HEK293 (cell line): ENCODE data around the gene VWF.

ENCODE experiments used
- CTCF ChIA-PET: fragments of 350-600 bp; formaldehyde crosslinking; extraction: SDS; loops from one replicate; lab custom pipeline; 2021; ENCODE audit warnings: antibody characterized with exemption; lab: Yijun Ruan, JAX
- POLR2A ChIA-PET: fragments of 300-600 bp; formaldehyde crosslinking; extraction: SDS; loops from one replicate; lab custom pipeline; 2020; ENCODE audit warnings: antibody characterized with exemption, inconsistent platforms; lab: Yijun Ruan, JAX
- H3K27ac ChIP-seq: fragments of 200-500 bp; sonication (Bioruptor generic); 2 replicates; pipeline ENCODE4 v1.5.1; 2014; ENCODE audit warnings: low read depth, low read length, control low read depth, inconsistent platforms; ENCODE audit errors: extremely low read depth
- H3K36me3 ChIP-seq, 2 experiments: fragments of 200-500 bp in 1 of 2; sonication (Bioruptor generic) in 1 of 2; 1 replicate in 1 of 2; 2 replicates in 1 of 2; pipeline ENCODE4 v1.5.1; 2014 to 2017; ENCODE audit warnings: inconsistent platforms in 2 of 2, low read length in 2 of 2; ENCODE audit not compliant: control insufficient read depth in 2 of 2, insufficient read depth in 1 of 2
- H3K4me1 ChIP-seq: fragments of 200-500 bp; sonication (Bioruptor generic); 2 replicates; pipeline ENCODE4 v1.5.1; 2014; ENCODE audit warnings: mild to moderate bottlenecking, low read length, inconsistent platforms; ENCODE audit not compliant: control insufficient read depth, insufficient read depth
- H3K4me3 ChIP-seq: 2 replicates; pipeline ENCODE4 v1.5.1; 2011; ENCODE audit warnings: low read depth, mild to moderate bottlenecking, control low read depth, low read length, moderate library complexity
- H3K9me3 ChIP-seq: fragments of 200-500 bp; sonication (Bioruptor generic); 2 replicates; pipeline ENCODE4 v1.5.1; 2014; ENCODE audit warnings: low read depth, low read length, inconsistent platforms; ENCODE audit not compliant: control insufficient read depth, insufficient read depth
- KLF16 ChIP-seq: fragments of 450-650 bp; formaldehyde crosslinking; IDR thresholded peaks from 2 replicates; pipeline ENCODE4 v1.5.1; 2017; ENCODE audit warnings: missing biosample characterization, missing genetic modification characterization
- MZF1 ChIP-seq: fragments of 450-650 bp; formaldehyde crosslinking; IDR thresholded peaks from 2 replicates; pipeline ENCODE4 v1.5.1; 2017; ENCODE audit warnings: missing biosample characterization, missing genetic modification characterization, borderline replicate concordance
- SALL2 ChIP-seq: fragments of 450-650 bp; formaldehyde crosslinking; IDR thresholded peaks from 2 replicates; pipeline ENCODE4 v1.5.0; 2017; ENCODE audit warnings: missing biosample characterization, mild to moderate bottlenecking, missing genetic modification characterization, borderline replicate concordance
- YY1 ChIP-seq: fragments of 450-650 bp; formaldehyde crosslinking; IDR thresholded peaks from 2 replicates; pipeline ENCODE4 v1.5.1; 2018; ENCODE audit warnings: missing biosample characterization, missing genetic modification characterization
- ZFHX2 ChIP-seq: fragments of 450-650 bp; formaldehyde crosslinking; conservative IDR thresholded peaks from 2 replicates; pipeline ENCODE4 v1.5.1; 2016; ENCODE audit warnings: missing biosample characterization, missing genetic modification characterization
- ZIC2 ChIP-seq: fragments of 450-650 bp; formaldehyde crosslinking; IDR thresholded peaks from 2 replicates; pipeline ENCODE4 v1.5.1; 2016; ENCODE audit warnings: missing biosample characterization, missing genetic modification characterization
- ZNF132 ChIP-seq: fragments of 450-650 bp; formaldehyde crosslinking; IDR thresholded peaks from 2 replicates; pipeline ENCODE4 v1.5.1; 2017; ENCODE audit warnings: missing biosample characterization, missing genetic modification characterization, borderline replicate concordance
- ZNF155 ChIP-seq: fragments of 450-650 bp; formaldehyde crosslinking; IDR thresholded peaks from 2 replicates; pipeline ENCODE4 v1.5.1; 2016; ENCODE audit warnings: missing biosample characterization, missing genetic modification characterization
- ZNF221 ChIP-seq: fragments of 450-650 bp; formaldehyde crosslinking; IDR thresholded peaks from 2 replicates; pipeline ENCODE4 v1.5.1; 2017; ENCODE audit warnings: missing biosample characterization, missing genetic modification characterization, borderline replicate concordance
- ZNF23 ChIP-seq: fragments of 450-650 bp; formaldehyde crosslinking; IDR thresholded peaks from 2 replicates; pipeline ENCODE4 v1.5.1; 2016; ENCODE audit warnings: missing biosample characterization, missing genetic modification characterization, borderline replicate concordance
- ZNF292 ChIP-seq: fragments of 450-650 bp; formaldehyde crosslinking; IDR thresholded peaks from 2 replicates; pipeline ENCODE4 v1.5.1; 2016; ENCODE audit warnings: low read depth, missing biosample characterization, missing genetic modification characterization, borderline replicate concordance
- ZNF302 ChIP-seq: fragments of 450-650 bp; formaldehyde crosslinking; IDR thresholded peaks from 2 replicates; pipeline ENCODE4 v1.5.1; 2016; ENCODE audit warnings: missing biosample characterization, missing genetic modification characterization, low read depth
- ZNF555 ChIP-seq: fragments of 450-650 bp; formaldehyde crosslinking; conservative IDR thresholded peaks from 2 replicates; pipeline ENCODE4 v1.5.1; 2017; ENCODE audit warnings: missing biosample characterization, mild to moderate bottlenecking, missing genetic modification characterization, inconsistent platforms
- ZNF76 ChIP-seq: fragments of 450-650 bp; formaldehyde crosslinking; IDR thresholded peaks from 2 replicates; pipeline ENCODE4; 2016; ENCODE audit warnings: low read depth, missing biosample characterization, missing genetic modification characterization, borderline replicate concordance
- ZNF785 ChIP-seq: fragments of 450-650 bp; formaldehyde crosslinking; IDR thresholded peaks from 2 replicates; pipeline ENCODE4 v1.5.1; 2016; ENCODE audit warnings: missing biosample characterization, missing genetic modification characterization
- TF ChIP-seq, protein P1 (sequence below): fragments of 450-650 bp; formaldehyde crosslinking; IDR thresholded peaks from 2 replicates; pipeline ENCODE4 v1.5.1; 2016; ENCODE audit warnings: missing biosample characterization, missing genetic modification characterization
- TF ChIP-seq, protein P2 (sequence below): fragments of 450-650 bp; formaldehyde crosslinking; IDR thresholded peaks from 2 replicates; pipeline ENCODE4 v1.5.1; 2016; ENCODE audit warnings: missing biosample characterization, missing genetic modification characterization, borderline replicate concordance
- TF ChIP-seq, protein P3 (sequence below): fragments of 450-650 bp; formaldehyde crosslinking; IDR thresholded peaks from 2 replicates; pipeline ENCODE4 v1.5.1; 2016; ENCODE audit warnings: missing biosample characterization, missing genetic modification characterization
- TF ChIP-seq, protein P4 (sequence below): fragments of 450-650 bp; IDR thresholded peaks from 2 replicates; pipeline ENCODE4 v1.5.1; 2018; ENCODE audit warnings: missing biosample characterization, mild to moderate bottlenecking, missing genetic modification characterization
- TF ChIP-seq, protein P5 (sequence below): fragments of 450-650 bp; formaldehyde crosslinking; IDR thresholded peaks from 2 replicates; pipeline ENCODE4 v1.5.1; 2016; ENCODE audit warnings: missing biosample characterization, missing genetic modification characterization
- TF ChIP-seq, protein P6 (sequence below): fragments of 450-650 bp; formaldehyde crosslinking; IDR thresholded peaks from 2 replicates; pipeline ENCODE4 v1.5.1; 2016; ENCODE audit warnings: missing biosample characterization, missing genetic modification characterization

The VWF gene

DNA sequence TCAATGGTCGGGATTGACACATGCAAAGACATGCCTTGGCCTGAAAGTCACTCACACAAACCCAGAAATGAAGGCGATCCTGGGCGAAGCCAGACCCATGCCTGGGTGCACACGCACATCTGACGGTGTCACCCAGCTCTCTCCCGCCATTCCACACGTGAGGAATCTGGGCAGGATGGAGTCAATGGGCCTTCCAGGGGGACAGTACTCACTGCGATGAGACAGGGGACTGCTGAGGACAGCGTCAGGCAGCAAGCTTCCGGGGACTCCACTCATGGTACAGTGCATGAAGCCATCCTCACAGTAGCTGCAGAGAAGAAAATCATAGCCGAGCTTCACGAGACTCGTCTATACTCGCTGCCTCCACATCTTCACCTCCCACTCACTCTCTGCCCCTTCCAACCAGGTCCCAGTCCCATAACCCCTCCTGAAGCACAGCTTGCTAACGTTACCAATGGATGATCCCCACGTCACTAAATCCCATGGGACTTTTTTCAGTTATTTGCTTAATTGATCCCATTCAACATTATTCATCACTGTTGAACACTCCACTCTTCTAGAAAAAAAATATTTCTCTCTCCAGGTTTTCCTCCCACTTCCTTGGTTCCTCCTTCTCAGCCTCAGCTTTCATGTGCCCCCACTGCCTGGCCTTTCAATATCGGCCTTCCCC, 77.8 kb downstream of the VWF start (continued):
- TF ChIP-seq, protein P1, sequence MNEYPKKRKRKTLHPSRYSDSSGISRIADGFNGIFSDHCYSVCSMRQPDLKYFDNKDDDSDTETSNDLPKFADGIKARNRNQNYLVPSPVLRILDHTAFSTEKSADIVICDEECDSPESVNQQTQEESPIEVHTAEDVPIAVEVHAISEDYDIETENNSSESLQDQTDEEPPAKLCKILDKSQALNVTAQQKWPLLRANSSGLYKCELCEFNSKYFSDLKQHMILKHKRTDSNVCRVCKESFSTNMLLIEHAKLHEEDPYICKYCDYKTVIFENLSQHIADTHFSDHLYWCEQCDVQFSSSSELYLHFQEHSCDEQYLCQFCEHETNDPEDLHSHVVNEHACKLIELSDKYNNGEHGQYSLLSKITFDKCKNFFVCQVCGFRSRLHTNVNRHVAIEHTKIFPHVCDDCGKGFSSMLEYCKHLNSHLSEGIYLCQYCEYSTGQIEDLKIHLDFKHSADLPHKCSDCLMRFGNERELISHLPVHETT (tag by site-specific recombination), result no peak
- no peak for TF ChIP-seq ZNF302 (tag by site-specific recombination)
- no peak for TF ChIP-seq ZNF23 (tag by site-specific recombination)
- no peak for TF ChIP-seq ZIC2 (tag by site-specific recombination)
- TF ChIP-seq ZNF221 (tag by site-specific recombination), result no peak
- TF ChIP-seq SALL2, result no peak
- TF ChIP-seq MZF1, result no peak
- TF ChIP-seq, protein P2, sequence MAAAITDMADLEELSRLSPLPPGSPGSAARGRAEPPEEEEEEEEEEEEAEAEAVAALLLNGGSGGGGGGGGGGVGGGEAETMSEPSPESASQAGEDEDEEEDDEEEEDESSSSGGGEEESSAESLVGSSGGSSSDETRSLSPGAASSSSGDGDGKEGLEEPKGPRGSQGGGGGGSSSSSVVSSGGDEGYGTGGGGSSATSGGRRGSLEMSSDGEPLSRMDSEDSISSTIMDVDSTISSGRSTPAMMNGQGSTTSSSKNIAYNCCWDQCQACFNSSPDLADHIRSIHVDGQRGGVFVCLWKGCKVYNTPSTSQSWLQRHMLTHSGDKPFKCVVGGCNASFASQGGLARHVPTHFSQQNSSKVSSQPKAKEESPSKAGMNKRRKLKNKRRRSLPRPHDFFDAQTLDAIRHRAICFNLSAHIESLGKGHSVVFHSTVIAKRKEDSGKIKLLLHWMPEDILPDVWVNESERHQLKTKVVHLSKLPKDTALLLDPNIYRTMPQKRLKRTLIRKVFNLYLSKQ (tag by site-specific recombination), result no peak

DNA sequence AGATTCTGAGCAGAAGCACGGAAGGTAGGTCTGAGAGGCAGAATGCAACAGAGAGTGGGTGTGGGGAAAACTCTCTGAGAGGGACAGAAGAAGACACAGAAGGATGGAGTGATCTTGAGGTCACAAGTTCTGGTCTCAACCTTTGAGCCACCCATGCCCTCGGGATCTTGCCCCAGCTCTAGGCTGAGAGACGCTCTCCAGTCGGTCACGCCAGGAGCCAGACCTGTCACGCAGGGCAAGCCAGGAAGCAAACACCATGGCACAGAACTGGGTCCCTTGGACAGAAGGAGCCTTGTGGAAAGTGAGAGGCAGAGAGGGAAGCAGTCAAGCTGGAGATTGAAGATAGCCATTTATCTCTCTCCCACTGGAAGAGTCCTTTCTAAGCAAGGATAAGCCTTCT, 79.0 kb downstream of the VWF start:
- Histone ChIP-seq H3K4me3 (no peak overlapping the region), H3K27ac (no peak overlapping the region), H3K9me3 (no peaks in the 10 kb centered on the region), H3K36me3 (no peaks in the 10 kb centered on the region)
- ChIA-PET CTCF (interaction anchor here (2.1 kb wide), 1 partner anchor 7 kb away, joined by 16 read pairs; no protein-coding TSS in a partner anchor), POLR2A (no interaction called here)
- TF ChIP-seq, protein P3, sequence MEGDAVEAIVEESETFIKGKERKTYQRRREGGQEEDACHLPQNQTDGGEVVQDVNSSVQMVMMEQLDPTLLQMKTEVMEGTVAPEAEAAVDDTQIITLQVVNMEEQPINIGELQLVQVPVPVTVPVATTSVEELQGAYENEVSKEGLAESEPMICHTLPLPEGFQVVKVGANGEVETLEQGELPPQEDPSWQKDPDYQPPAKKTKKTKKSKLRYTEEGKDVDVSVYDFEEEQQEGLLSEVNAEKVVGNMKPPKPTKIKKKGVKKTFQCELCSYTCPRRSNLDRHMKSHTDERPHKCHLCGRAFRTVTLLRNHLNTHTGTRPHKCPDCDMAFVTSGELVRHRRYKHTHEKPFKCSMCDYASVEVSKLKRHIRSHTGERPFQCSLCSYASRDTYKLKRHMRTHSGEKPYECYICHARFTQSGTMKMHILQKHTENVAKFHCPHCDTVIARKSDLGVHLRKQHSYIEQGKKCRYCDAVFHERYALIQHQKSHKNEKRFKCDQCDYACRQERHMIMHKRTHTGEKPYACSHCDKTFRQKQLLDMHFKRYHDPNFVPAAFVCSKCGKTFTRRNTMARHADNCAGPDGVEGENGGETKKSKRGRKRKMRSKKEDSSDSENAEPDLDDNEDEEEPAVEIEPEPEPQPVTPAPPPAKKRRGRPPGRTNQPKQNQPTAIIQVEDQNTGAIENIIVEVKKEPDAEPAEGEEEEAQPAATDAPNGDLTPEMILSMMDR (tag by site-specific recombination), result no peak
- no peak for TF ChIP-seq YY1
- TF ChIP-seq ZNF785 (tag by site-specific recombination), result no peak
- TF ChIP-seq ZNF292 (tag by site-specific recombination), result no peak
- no peak for TF ChIP-seq ZNF221 (tag by site-specific recombination)
- TF ChIP-seq, protein P4, sequence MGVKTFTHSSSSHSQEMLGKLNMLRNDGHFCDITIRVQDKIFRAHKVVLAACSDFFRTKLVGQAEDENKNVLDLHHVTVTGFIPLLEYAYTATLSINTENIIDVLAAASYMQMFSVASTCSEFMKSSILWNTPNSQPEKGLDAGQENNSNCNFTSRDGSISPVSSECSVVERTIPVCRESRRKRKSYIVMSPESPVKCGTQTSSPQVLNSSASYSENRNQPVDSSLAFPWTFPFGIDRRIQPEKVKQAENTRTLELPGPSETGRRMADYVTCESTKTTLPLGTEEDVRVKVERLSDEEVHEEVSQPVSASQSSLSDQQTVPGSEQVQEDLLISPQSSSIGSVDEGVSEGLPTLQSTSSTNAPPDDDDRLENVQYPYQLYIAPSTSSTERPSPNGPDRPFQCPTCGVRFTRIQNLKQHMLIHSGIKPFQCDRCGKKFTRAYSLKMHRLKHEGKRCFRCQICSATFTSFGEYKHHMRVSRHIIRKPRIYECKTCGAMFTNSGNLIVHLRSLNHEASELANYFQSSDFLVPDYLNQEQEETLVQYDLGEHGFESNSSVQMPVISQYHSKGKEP (tag by site-specific recombination), result no peak
- TF ChIP-seq, protein P5, sequence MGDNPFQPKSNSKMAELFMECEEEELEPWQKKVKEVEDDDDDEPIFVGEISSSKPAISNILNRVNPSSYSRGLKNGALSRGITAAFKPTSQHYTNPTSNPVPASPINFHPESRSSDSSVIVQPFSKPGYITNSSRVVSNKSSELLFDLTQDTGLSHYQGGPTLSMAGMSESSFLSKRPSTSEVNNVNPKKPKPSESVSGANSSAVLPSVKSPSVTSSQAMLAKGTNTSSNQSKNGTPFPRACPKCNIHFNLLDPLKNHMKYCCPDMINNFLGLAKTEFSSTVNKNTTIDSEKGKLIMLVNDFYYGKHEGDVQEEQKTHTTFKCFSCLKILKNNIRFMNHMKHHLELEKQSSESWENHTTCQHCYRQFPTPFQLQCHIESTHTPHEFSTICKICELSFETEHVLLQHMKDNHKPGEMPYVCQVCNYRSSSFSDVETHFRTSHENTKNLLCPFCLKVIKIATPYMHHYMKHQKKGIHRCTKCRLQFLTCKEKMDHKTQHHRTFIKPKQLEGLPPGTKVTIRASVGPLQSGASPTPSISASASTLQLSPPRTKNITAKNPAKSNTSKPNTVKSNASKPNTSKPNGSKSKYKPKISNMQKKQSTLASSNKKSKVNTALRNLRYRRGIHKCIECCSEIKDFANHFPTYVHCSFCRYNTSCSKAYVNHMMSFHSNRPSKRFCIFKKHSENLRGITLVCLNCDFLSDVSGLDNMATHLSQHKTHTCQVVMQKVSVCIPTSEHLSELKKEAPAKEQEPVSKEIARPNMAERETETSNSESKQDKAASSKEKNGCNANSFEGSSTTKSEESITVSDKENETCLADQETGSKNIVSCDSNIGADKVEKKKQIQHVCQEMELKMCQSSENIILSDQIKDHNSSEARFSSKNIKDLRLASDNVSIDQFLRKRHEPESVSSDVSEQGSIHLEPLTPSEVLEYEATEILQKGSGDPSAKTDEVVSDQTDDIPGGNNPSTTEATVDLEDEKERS (tag by site-specific recombination), result no peak
- TF ChIP-seq KLF16 (tag by site-specific recombination), result no peak
- no peak for TF ChIP-seq ZNF555
- no peak for TF ChIP-seq ZNF155 (tag by site-specific recombination)
- TF ChIP-seq ZFHX2 (tag by site-specific recombination), result no peak
- TF ChIP-seq, protein P6, sequence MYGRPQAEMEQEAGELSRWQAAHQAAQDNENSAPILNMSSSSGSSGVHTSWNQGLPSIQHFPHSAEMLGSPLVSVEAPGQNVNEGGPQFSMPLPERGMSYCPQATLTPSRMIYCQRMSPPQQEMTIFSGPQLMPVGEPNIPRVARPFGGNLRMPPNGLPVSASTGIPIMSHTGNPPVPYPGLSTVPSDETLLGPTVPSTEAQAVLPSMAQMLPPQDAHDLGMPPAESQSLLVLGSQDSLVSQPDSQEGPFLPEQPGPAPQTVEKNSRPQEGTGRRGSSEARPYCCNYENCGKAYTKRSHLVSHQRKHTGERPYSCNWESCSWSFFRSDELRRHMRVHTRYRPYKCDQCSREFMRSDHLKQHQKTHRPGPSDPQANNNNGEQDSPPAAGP, result no peak
- TF ChIP-seq, protein P1 (tag by site-specific recombination), result no peak
- TF ChIP-seq ZNF132 (tag by site-specific recombination), result no peak
- no peak for TF ChIP-seq ZNF76 (tag by site-specific recombination)
- TF ChIP-seq, all 188 proteins: peak for 0
- H3K4me1 ChIP-seq, result no peaks in the 10 kb centered on the region
